SK-N-SH (cell line): ENCODE data around the gene TMEM74B. TPM values are rescaled to one million over a fixed set of nuclear protein-coding genes. Genes with fewer than 3 reads are reported as not detected.

Experiments
- CTCF ChIA-PET: fragments of 300-600, 350-600 bp; formaldehyde crosslinking; extraction: SDS; loops from one replicate; lab custom pipeline; 2021; lab: Yijun Ruan, JAX
- POLR2A ChIA-PET: fragments of 350-600 bp; sonication (Branson Sonifier 250); formaldehyde crosslinking; extraction: SDS; loops from one replicate; lab custom pipeline; 2020; ENCODE audit warnings: antibody characterized with exemption, inconsistent platforms; lab: Yijun Ruan, JAX
- DNase-seq: peaks from one replicate; pipeline ENCODE4 v3.0.0; 2012
- H2AFZ ChIP-seq: fragments of 200-600 bp; sonication (generic); 2 replicates; pipeline ENCODE4 v1.8.1; 2016; ENCODE audit warnings: antibody characterized with exemption, mild to moderate bottlenecking, low read depth
- H3F3A ChIP-seq: fragments of 200-600 bp; sonication (generic); replicated peaks from 2 replicates; pipeline ENCODE3; 2016; ENCODE audit warnings: antibody characterized with exemption, mild to moderate bottlenecking; ENCODE audit not compliant: insufficient read depth
- H3K27ac ChIP-seq, 2 experiments: fragments of 200-500 bp in 1 of 2; fragments of 200-600 bp in 1 of 2; sonication (Bioruptor generic) in 1 of 2; sonication (generic), shearing (Covaris generic) in 1 of 2; 2 replicates each; pipeline versions ENCODE4 v1.5.1 to v1.6.1; 2014 to 2016; ENCODE audit warnings: low read depth in 2 of 2, inconsistent platforms in 1 of 2, low read length in 1 of 2, mild to moderate bottlenecking in 1 of 2, mixed read lengths in 1 of 2
- H3K27me3 ChIP-seq: fragments of 200-600 bp; sonication (generic), shearing (Covaris generic); 2 replicates; pipeline ENCODE4 v1.6.1; 2016; ENCODE audit warnings: mixed run types; ENCODE audit not compliant: insufficient read depth
- H3K36me3 ChIP-seq, 2 experiments: fragments of 200-500 bp in 1 of 2; fragments of 200-600 bp in 1 of 2; sonication (Bioruptor generic) in 1 of 2; sonication (generic) in 1 of 2; replicated peaks in 1 of 2; 2 replicates each; pipeline versions ENCODE3 to v1.5.1; 2014 to 2016; ENCODE audit warnings: low read length in 1 of 2, mild to moderate bottlenecking in 1 of 2; ENCODE audit not compliant: insufficient read depth in 2 of 2, control insufficient read depth in 1 of 2
- H3K4me1 ChIP-seq, 2 experiments: fragments of 200-500 bp in 1 of 2; fragments of 200-600 bp in 1 of 2; sonication (Bioruptor generic) in 1 of 2; sonication (generic), shearing (Covaris generic) in 1 of 2; 2 replicates each; pipeline versions ENCODE4 v1.5.1 to v1.6.1; 2014 to 2016; ENCODE audit warnings: low read depth in 1 of 2, low read length in 1 of 2, mixed run types in 1 of 2; ENCODE audit not compliant: insufficient read depth in 2 of 2, control insufficient read depth in 1 of 2
- H3K4me2 ChIP-seq: fragments of 200-600 bp; sonication (generic), shearing (Covaris generic); 2 replicates; pipeline ENCODE4 v1.6.1; 2017; ENCODE audit warnings: mixed run types
- H3K4me3 ChIP-seq, 2 experiments: fragments of 200-500 bp in 1 of 2; fragments of 200-600 bp in 1 of 2; sonication (Bioruptor generic) in 1 of 2; sonication (generic), shearing (Covaris generic) in 1 of 2; 2 replicates each; pipeline versions ENCODE4 v1.5.1 to v1.8.1; 2014 to 2016; ENCODE audit warnings: low read depth in 2 of 2, inconsistent platforms in 1 of 2, low read length in 1 of 2, mild to moderate bottlenecking in 1 of 2, mixed read lengths in 1 of 2, moderate library complexity in 1 of 2
- H3K79me2 ChIP-seq: fragments of 200-600 bp; sonication (generic); 2 replicates; pipeline ENCODE4 v1.8.1; 2017; ENCODE audit warnings: mild to moderate bottlenecking; ENCODE audit not compliant: insufficient read depth
- H3K9ac ChIP-seq: fragments of 200-600 bp; sonication (generic); 2 replicates; pipeline ENCODE4 v1.6.1; 2017; ENCODE audit warnings: mixed run types
- H3K9me2 ChIP-seq: fragments of 200-600 bp; sonication (generic); 2 replicates; pipeline ENCODE4 v1.6.1; 2017; ENCODE audit warnings: mixed run types
- H3K9me3 ChIP-seq: fragments of 200-600 bp; sonication (generic); 2 replicates; pipeline ENCODE4 v1.6.1; 2017; ENCODE audit warnings: mixed run types, mild to moderate bottlenecking, moderate library complexity
- H4K20me1 ChIP-seq: fragments of 200-600 bp; sonication (generic); 2 replicates; pipeline ENCODE4 v1.6.1; 2017; ENCODE audit warnings: mild to moderate bottlenecking, mixed run types; ENCODE audit not compliant: insufficient read depth
- ELF1 ChIP-seq: IDR thresholded peaks from 2 replicates; pipeline ENCODE4 v1.4.0; 2012
- EZH2phosphoT487 ChIP-seq: fragments of 200-600 bp; sonication (generic); IDR thresholded peaks from 2 replicates; pipeline ENCODE4 v1.6.1; 2017; ENCODE audit warnings: low read depth, mixed run types, mild to moderate bottlenecking, antibody characterized with exemption, moderate library complexity, borderline replicate concordance
- FOSL2 ChIP-seq: IDR thresholded peaks from 2 replicates; pipeline ENCODE4 v1.4.0; 2012; ENCODE audit warnings: low read depth, mild to moderate bottlenecking, moderate library complexity, borderline replicate concordance
- FOXJ3 ChIP-seq: sonication (generic); formaldehyde crosslinking; IDR thresholded peaks from 2 replicates; pipeline ENCODE4 v1.5.1; 2020; ENCODE audit warnings: mild to moderate bottlenecking, missing genetic modification reagents
- GATA2 ChIP-seq: sonication (generic); formaldehyde crosslinking; IDR thresholded peaks from 2 replicates; pipeline ENCODE4 v1.5.0; 2020; ENCODE audit warnings: mild to moderate bottlenecking, missing genetic modification reagents
- IRF3 ChIP-seq: fragments of 150-350 bp; IDR thresholded peaks from 2 replicates; pipeline ENCODE4 v1.6.1; 2016; ENCODE audit warnings: mild to moderate bottlenecking, low read depth, low read length
- JUND ChIP-seq: IDR thresholded peaks from 2 replicates; pipeline ENCODE4 v1.4.0; 2012
- MEF2A ChIP-seq: IDR thresholded peaks from 2 replicates; pipeline ENCODE4 v1.4.0; 2012; ENCODE audit warnings: low read depth, borderline replicate concordance
- NFIC ChIP-seq: IDR thresholded peaks from 2 replicates; pipeline ENCODE4 v1.4.0; 2012; ENCODE audit warnings: borderline replicate concordance
- NRF1 ChIP-seq: IDR thresholded peaks from 2 replicates; pipeline ENCODE4 v1.6.1; 2012; ENCODE audit warnings: low read depth, mild to moderate bottlenecking, low read length
- POLR2AphosphoS5 ChIP-seq: IDR thresholded peaks from 2 replicates; pipeline ENCODE4 v1.6.1; 2012; ENCODE audit warnings: low read depth, low read length
- SMC3 ChIP-seq: IDR thresholded peaks from 2 replicates; pipeline ENCODE4 v1.6.1; 2012; ENCODE audit warnings: low read depth, low read length, improper control_type of control experiment
- USF2 ChIP-seq: fragments of 150-350 bp; IDR thresholded peaks from 2 replicates; pipeline ENCODE4 v1.6.1; 2017; ENCODE audit warnings: antibody characterized with exemption, low read length, low read depth, borderline replicate concordance
- YY1 ChIP-seq: IDR thresholded peaks from 2 replicates; pipeline ENCODE4 v1.4.0; 2012; ENCODE audit warnings: low read depth, mild to moderate bottlenecking
- WGBS: methylation state at CpG from one replicate; pipeline ENCODE4 v1.1.6; 2017; ENCODE audit warnings: low lambda C conversion rate; 5-methylcytosine and 5-hydroxymethylcytosine counted together
- polyA plus RNA-seq, 3 experiments: library from polyadenylated mRNA; depleted of rRNA; stranded (reverse); fragments of >200 nt; gene quantifications; 2 replicates each; pipeline ENCODE4 v1.2.3, GENCODE V29; 2012
- TF ChIP-seq, protein P1 (sequence below): IDR thresholded peaks from 2 replicates; pipeline ENCODE4 v1.4.0; 2012; ENCODE audit warnings: low read depth
- TF ChIP-seq, protein P2 (sequence below): IDR thresholded peaks from 2 replicates; pipeline ENCODE4; 2012

TMEM74B gene
- polyA plus RNA-seq, 1 of the 3 experiments (the other 2 are of a cell fraction) = 1.8 TPM

DNA sequence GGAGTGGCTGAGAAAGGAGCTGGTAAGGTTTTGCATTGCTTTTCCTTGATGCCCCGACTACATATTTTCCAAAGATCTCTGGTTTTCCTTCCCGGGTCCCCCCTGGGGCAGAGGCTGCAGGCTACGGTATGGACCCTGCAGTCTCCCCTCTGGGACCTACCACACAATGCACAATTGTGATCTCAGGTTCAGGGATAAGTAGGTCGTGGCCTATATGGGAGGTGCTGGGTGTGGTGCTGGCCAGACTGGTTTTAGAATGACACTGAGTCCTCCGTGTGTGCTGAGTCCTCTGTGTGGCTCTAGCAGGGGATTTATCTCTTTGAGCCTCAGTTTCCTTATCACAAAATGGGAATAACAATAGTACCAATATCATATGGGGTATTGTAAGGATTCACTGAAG lies 18.8 kb upstream of the TMEM74B start:
- no peaks in the 10 kb centered on the region for H3K4me1 ChIP-seq
- H3K79me2 ChIP-seq = no peaks in the 10 kb centered on the region
- no peak overlapping the region for H3K4me3 ChIP-seq
- H4K20me1 ChIP-seq = no peaks in the 10 kb centered on the region
- H3K36me3 ChIP-seq = no peaks in the 10 kb centered on the region
- H3K4me2 ChIP-seq = no peak overlapping the region
- H3K9ac ChIP-seq = no peak overlapping the region
- TF ChIP-seq FOSL2 = no peak
- 36% methylated on average over 5 of the region's 5 CpGs for WGBS
- H3K27me3 ChIP-seq = no peaks in the 10 kb centered on the region
- ChIA-PET CTCF (interaction anchor here (1.0 to 2.5 kb wide), 4 partner anchors 10 to 263 kb away, joined by 3 to 15 read pairs (median 4); partner anchors contain the start of gene NSFL1C), POLR2A (interaction anchor here (0.6 kb wide), 1 partner anchor 1491 kb away, joined by 7 read pairs; no protein-coding TSS in a partner anchor)
- no peak for DNase-seq
- H3K9me2 ChIP-seq = no peaks in the 10 kb centered on the region
- no peaks in the 10 kb centered on the region for H3F3A ChIP-seq
- no peak overlapping the region for H3K27ac ChIP-seq
- no peaks in the 10 kb centered on the region for H3K9me3 ChIP-seq
- H2AFZ ChIP-seq = no peak overlapping the region

GRCh38 chr20:1202762-1203504 lies 18.2 kb upstream of the TMEM74B start, which contains the start of gene C20orf202:
Gene C20orf202 (plus strand): TSS chr20:1203454. CDS start chr20:1203586, 132 bp downstream.
- Histone ChIP-seq H3K9ac (no peak within 1 kb of the TSS), H3K4me3 (no peak within 1 kb of the TSS), H3K9me2 (no peaks in the 10 kb centered on the region), H2AFZ (no peak within 1 kb of the TSS), H3K4me1 (no peaks in the 10 kb centered on the region), H3K36me3 (no peaks in the 10 kb centered on the region), H3K27ac (no peak within 1 kb of the TSS), H3K27me3 (no peaks in the 10 kb centered on the region), H3K9me3 (no peaks in the 10 kb centered on the region), H3K79me2 (no peaks in the 10 kb centered on the region), H3K4me2 (no peak within 1 kb of the TSS), H4K20me1 (no peaks in the 10 kb centered on the region), H3F3A (no peaks in the 10 kb centered on the region)
- no peak for DNase-seq
- 53% methylated on average over 5 of the region's 5 CpGs for WGBS
- TF ChIP-seq GATA2 (CRISPR knock-in tag) (no peak), MEF2A (no peak), USF2 (no peak), JUND (no peak)
- TF ChIP-seq, protein P1, sequence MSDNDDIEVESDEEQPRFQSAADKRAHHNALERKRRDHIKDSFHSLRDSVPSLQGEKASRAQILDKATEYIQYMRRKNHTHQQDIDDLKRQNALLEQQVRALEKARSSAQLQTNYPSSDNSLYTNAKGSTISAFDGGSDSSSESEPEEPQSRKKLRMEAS = no peak
- POLR2A ChIA-PET = interaction anchor here (0.6 kb wide), 1 partner anchor 1492 kb away, joined by 7 read pairs; no protein-coding TSS in a partner anchor
- CTCF ChIA-PET = interaction anchor here (1.0 to 2.5 kb wide), 4 partner anchors 10 to 264 kb away, joined by 3 to 15 read pairs (median 4); partner anchors contain the start of gene NSFL1C

DNA sequence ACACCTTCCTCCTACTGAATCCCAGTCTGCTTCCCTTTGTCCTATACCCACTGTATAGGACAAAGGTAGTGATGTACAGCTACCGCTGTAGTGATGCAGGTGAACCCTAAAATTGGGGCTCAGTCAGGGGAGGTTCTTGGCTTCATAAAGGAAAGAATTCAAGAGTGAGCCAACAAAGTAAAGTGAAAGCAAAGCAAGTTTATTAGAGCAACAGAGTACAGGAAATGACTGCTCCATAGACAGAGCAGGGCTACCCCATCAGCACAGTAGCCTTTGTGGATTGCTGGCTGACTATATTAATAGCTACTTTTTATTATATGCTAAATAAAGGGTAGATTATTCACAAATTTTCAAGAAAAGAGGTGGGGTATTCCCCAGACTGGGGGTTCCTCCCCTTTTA lies 15.2 kb upstream of the TMEM74B start:
- Histone ChIP-seq H4K20me1 (no peaks in the 10 kb centered on the region), H3K27ac (no peak overlapping the region), H3K4me1 (no peaks in the 10 kb centered on the region), H2AFZ (0 out of 2 replicates have a peak overlapping the region, but pooled peaks have one; percentile 3), H3K36me3 (no peaks in the 10 kb centered on the region), H3K4me3 (no peak overlapping the region), H3K9me3 (no peaks in the 10 kb centered on the region), H3K9ac (no peak overlapping the region), H3K79me2 (no peaks in the 10 kb centered on the region), H3F3A (no peaks in the 10 kb centered on the region), H3K27me3 (no peaks in the 10 kb centered on the region; the same call in 1 of the 2 replicates), H3K4me2 (no peak overlapping the region), H3K9me2 (no peaks in the 10 kb centered on the region)
- DNase-seq = no peak
- 93% methylated on average over 1 of the region's 1 CpG for WGBS
- CTCF ChIA-PET = interaction anchor here (1.7 to 2.3 kb wide), 2 partner anchors 12 to 267 kb away, joined by 4 to 14 read pairs; partner anchors contain the start of gene NSFL1C
- POLR2A ChIA-PET = no interaction called here
- TF ChIP-seq IRF3 (no peak), YY1 (no peak), FOXJ3 (CRISPR knock-in tag) (no peak), POLR2AphosphoS5 (no peak), NRF1 (no peak), SMC3 (no peak), EZH2phosphoT487 (no peak), ELF1 (no peak), USF2 (no peak), NFIC (no peak)
- TF ChIP-seq, protein P1 = no peak
- TF ChIP-seq, protein P2, sequence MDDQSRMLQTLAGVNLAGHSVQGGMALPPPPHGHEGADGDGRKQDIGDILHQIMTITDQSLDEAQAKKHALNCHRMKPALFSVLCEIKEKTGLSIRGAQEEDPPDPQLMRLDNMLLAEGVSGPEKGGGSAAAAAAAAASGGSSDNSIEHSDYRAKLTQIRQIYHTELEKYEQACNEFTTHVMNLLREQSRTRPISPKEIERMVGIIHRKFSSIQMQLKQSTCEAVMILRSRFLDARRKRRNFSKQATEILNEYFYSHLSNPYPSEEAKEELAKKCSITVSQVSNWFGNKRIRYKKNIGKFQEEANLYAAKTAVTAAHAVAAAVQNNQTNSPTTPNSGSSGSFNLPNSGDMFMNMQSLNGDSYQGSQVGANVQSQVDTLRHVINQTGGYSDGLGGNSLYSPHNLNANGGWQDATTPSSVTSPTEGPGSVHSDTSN = no peak
